ENCODE results near the gene PDE4D. TPM values are rescaled to one million over a fixed set of nuclear protein-coding genes. Genes with fewer than 3 reads are reported as not detected.
"Not testable (repeated sequence)": the region's sequence is repeated elsewhere in the genome, so short reads cannot be mapped to it uniquely, and the experiment has no call there.

PDE4D gene
- polyA plus RNA-seq, 4 donors, result 17.5 to 31.9 (median 22.8) TPM

DNA sequence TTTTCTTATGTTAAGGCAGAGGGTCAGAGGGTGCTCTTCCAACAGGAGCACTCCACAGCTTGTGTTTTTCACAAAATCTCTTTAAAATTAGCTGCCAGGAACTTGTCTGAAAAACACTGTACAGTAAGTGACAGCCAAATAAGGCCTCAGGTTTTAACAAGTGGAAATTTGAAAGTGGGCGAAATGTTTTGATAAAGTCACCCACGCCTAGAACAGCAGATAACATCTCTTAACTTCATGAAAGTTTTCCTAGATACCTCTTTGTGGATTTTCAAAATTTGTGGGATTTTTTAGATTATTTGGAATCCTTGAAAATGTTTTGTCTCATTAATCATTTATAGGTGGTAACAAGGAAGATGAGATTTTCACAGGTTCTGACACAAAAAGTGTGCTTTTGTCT, 121.3 kb downstream of the PDE4D start:
- no peak for DNase-seq (ENCODE audit: low read depth in 4 of 4, low spot score in 3 of 4)

DNA sequence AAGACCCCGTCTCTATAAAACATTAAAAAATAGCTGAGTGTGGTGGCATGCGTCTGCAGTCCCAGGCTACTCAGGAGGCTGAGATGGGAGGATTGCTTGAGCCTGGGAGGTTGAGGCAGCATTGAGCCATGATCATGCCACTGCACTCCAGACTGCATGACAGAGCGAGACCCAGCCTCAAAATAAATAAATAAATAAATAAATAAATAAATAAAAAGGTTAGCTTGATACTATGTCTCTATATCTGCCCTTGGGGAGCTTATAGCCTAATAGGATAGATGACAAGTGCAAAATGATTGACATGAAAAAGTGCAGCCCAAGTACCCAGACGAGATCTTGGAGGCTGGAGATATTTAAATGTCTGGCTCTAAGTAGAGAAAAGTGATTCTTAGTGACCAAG, 122.6 kb downstream of the PDE4D start:
- no peak for DNase-seq (ENCODE audit: low read depth in 4 of 4, low spot score in 3 of 4)

DNA sequence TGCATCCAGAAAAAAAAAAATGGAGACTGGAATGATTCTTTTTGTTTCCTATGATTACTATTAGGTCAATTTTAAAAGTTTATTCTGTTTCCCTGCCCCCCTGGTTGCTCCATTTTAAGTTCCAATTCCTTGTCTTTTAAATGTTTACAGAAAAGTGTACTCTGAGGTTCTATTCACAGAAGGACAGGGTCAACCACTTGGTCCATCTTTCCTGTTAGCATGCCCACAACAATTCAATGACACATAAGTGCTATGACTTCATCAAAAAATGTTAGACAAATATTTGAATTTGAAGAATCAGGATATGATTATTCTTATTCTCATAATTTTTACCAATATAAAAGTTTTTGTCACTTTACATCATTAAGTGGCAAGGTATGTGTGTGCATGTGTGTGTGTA, 123.7 kb downstream of the PDE4D start:
- no peak for DNase-seq (ENCODE audit: low read depth in 4 of 4, low spot score in 3 of 4)

DNA sequence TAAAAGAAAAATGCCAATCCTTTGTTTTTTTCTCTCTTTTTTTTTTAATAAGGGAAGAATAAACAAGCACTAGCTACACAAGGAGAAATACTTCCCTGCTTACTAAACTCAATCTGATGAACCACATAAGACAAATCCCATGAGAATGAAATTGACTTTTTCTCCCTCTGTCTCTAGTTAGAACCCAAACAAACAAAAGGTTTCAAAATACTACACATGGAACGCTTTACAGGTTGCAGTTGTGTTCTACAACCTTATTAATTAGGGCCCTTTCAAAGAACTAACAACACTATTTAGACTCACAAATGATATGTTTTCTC, 124.5 kb downstream of the PDE4D start:
- DNase-seq (ENCODE audit: low read depth in 4 of 4, low spot score in 3 of 4), result no peak

DNA sequence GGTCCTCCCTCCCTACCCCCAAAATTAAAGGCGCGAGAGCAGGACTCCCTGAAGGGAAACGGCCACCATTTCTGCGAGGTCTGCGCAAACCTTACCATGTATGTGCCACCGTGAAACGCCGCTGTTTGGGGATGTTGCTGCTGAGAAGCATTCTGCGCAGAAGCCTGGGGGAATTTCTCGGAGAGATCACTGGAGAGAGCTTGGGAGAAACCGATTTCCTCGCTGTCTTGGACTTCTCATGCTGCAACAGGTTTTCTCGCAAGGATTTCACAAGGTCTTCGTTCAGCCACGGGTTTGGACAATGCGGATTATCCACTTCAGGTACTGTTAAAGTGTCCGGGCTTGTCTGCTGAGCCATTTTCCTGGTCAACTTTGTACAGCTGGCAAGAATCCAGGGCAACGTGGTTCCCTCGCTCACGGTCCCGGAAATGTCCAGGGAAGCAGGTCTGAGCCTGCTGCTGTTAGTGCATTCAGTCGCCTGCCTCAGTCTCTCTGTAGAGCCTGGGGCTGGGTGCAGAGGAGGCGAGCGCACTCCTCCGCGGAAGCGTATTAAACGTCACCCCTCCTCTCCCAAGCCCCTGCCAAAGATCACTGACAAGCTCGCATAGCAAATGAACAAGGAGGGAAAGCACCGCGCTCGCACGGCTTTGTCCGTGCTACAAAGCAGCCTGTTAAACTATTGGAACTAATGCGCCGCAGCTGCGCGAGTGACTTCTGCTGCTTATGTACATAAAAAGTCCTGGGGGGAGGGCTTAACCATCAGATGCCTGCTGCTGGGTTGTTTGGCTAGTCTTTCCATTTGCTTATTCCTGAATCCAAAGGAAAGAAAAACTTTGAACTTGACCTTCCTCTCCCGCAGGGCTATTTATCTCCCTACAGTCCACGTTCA, 125.1 kb downstream of the PDE4D start:
- peak; percentile 69 to 81 (median 74) for DNase-seq (ENCODE audit: low read depth in 4 of 4, low spot score in 3 of 4)

DNA sequence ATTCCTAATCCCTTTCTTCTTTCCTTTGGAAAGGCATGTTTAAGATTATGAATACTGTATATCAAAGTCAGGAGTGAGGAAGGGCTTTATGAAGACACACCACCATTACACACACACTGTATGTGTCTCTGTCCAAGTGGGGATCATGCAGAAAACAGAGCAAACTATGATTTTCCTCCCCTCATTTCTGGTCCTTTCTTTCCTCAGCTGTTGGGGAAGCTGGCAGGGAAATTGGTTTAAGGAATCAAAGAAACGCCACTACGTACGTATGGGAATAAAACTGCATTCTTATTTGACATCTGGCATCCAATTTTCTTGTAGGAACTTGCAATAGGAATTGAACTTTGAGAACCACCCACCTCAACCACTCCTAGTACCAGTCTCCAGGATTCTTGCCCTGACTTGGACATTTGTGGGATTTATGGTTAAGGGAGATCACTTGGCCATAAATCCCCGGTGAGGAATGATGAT, 125.8 kb downstream of the PDE4D start:
- DNase-seq (ENCODE audit: low read depth in 4 of 4, low spot score in 3 of 4), result no peak

DNA sequence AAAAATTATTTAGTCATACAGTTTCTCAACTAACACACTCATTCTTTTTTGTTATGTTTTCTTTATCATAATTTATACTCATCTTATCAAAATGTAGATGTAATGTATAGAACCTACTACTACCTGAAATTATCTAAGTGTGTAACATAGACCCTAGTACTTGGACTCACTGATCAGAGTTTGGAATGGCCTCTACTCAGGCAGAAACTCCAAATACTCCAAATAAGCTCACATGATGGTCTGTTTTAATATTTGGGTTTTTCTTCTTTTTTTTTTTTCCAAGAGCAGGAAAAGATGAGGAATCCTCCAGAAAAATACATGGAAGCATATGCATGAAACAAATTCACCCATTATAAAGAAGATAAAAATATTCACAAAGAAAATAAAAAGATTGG, 126.3 kb downstream of the PDE4D start:
- no peak for DNase-seq (ENCODE audit: low read depth in 4 of 4, low spot score in 3 of 4)

DNA sequence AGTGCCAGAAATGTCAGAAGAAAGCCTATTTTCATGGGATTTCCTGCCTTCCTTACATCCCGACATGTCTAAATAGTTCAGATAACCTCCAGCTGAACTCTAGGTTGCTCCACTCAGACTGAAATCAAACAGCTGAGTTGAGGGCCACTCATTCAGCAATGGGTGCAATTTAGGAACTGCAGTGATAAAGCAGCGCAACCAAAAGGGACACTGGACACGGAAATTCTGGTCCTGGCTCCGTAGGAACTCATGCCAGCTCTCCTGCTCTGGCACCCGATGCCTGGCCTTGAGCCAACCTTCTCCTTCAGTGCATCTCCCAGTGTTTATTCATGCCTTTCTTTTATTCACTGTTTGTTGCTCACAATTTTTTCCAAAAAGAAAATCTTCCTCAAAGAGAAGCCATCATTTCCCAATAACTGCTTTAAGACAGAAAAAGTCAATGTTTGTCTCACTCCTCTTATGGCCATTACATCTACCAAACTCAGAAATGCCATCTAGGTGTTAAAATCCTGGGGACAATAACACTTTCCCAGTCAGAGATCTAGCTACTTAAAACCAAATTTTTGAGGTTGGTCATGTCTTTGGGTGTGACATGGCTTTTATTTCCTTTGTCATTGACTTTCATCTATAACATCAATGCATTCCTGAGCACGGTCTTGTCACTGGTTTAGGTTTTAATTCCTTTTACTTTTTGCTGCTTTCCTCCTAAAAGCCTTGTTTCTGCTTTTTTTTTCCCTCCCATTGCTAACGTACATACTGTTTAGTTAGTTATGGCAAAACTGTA, 126.9 kb downstream of the PDE4D start:
- no peak for DNase-seq (ENCODE audit: low read depth in 4 of 4, low spot score in 3 of 4)

DNA sequence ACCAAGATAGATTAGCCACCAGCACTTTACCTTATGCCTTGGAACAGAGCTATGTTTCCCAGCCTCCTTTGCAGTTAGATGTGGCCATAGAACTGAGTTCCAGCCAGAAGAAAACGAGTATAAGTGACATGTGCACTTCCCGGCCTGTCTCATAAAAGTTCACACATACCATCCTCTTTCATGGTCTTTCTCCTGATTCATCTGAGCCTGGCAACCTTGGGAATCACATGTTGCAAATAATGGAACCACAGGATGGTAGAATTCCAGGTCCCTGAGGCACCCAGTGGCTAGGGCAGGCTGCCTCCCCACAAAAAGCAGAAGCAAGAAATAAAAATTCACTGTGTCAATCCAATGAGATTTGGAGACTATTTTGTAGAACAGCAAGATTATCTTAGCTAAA, 128.1 kb downstream of the PDE4D start:
- no peak for DNase-seq (ENCODE audit: low read depth in 4 of 4, low spot score in 3 of 4)

DNA sequence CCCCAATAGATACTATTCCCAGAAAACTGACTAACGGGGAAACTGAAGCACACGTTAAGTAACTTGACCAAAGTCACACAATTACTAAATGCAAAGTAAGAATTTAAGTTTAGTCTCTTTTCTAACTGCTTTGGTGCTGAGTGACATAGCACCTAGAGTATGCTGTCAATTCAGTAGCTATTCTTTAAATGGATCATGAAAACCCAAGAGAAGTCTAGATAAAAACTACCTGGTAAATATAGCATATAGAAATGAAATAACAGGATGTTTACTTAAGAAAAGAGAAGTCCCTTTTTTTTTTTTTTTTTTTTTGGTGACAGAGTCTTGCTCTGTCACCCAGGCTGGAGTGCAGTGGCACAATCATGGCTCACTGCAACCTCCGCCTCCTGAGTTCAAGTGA, 129.2 kb downstream of the PDE4D start:
- no peak for DNase-seq (ENCODE audit: low read depth in 4 of 4, low spot score in 3 of 4)

DNA sequence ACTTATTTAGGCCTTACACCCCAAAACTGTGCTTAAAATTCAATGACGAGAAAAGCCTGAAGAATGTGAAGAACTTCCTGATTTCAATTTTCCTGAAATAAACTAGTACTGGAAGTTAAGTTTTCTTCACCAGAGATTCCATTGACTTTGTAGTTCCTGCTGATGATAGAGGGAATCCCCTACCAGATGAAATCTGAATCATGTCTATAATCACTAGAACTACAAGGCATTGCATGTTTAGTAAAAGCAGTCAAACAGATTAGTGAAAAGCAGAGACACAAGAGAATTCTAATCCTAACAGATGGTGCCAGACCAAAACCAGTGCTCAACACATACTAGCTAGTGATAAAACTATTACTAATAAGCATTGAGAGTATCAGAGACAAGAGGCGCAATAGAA, 130.0 kb downstream of the PDE4D start:
- no peak for DNase-seq (ENCODE audit: low read depth in 4 of 4, low spot score in 3 of 4)

DNA sequence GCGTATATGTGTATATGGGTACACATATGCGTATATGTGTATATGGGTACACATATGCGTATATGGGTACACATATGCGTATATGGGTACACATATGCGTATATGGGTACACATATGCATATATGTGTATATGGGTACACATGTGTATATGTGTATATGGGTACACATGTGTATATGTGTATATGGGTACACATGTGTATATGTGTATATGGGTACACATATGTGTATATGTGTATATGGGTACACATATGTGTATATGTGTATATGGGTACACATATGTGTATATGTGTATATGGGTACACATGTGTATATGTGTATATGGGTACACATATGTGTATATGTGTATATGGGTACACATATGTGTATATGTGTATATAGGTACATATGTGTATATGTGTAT, 131.3 kb downstream of the PDE4D start:
- not testable (repeated sequence) for DNase-seq (ENCODE audit: low read depth in 4 of 4, low spot score in 3 of 4)

DNA sequence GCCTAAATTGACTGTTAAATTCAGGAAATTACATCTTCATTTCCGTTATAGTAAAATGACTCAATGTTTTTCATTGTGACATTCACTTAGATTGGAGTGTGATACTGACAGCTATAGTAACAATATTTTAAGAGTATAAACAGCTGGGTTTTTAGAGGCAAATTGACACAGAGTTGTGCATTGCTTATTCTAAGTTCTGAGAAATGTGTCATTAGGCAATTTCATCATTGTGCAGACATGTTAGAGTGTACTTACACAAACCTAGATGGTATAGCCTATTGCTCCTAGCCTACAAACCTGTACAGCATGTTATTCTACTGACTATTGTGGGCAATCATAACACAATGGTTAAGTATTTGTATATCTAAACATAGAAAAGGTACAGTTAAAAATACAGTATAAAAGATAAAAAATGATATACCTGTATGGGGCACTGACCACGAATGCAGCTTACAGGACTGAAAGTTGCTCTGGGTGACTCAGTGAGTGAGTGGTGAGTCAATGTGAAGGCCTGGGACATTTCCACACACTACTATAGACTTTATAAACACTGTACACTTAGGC, 132.7 kb downstream of the PDE4D start:
- no peak for DNase-seq (ENCODE audit: low read depth in 4 of 4, low spot score in 3 of 4)

DNA sequence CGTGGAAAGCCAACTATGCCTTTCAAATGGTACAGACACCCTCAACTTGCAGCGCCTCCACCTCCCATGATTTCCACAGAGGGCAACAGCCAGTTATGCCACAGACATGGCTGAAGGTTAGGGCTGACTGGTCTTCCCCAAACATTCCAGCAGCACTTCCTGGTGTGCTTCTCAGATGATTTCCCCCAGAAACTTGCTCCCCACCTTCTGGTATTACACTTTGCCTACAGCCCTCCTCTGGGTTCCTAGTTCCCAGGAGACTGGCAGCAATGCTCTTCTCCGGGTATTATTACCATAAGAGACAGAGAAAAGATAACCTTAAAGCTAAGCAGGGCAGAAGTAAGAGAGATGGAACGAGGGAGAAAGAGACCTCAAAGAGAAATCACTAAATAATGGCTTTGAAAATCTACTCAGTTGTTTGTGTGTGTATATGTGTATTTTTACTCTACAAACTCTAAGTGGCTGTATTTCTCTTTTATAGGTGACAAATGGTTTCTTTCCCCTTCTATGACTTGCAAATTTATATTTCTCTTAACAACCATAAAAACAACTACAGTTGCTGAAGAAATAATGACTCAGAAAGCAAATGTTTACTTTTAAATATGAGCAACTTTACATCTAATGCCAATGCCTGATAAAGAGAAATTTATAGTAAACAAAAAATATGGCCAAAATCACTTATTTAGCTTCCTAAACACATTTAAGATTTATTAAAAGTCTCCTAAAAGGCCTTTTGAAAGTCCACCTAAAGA, 133.8 kb downstream of the PDE4D start:
- DNase-seq (ENCODE audit: low read depth in 4 of 4, low spot score in 3 of 4), result peak in 1 of 4 donors; percentile 27

DNA sequence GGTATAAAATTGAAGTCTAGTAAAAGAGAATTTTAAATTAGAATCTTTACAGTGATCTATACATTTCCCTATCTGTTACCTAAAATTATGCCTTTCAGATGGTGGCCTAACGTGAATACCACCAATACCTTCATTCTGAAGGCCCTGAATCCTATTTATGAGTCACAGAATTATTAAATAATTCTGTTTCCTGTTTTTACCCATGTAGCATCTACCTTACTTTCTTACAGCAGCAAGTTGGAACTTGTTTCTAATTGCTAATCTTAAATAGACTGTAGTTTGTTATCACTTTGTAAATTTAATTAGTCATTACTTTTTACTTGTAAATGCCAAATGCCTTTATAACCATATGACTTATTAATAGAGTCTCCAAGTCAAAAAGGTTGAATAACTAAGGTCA, 135.0 kb downstream of the PDE4D start:
- DNase-seq (ENCODE audit: low read depth in 4 of 4, low spot score in 3 of 4), result no peak

DNA sequence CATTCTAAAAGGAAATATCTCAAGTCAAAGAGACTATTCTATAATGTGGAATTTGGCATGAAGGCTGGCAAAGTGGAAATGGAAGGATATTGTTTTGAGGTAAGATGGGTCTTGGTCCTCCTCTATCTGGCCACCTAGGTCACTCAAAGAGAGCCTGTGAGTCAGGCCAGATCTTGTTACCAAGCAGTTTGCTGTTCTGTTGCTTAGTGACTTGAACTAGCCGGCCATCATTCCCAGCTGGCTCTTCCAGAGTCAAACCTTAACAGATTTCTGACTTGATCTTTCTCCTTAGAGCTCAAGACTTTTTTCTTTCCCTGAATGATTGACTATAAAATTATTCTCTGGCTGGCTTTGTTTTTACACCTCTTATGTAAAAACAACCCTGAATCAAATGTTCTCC, 136.1 kb downstream of the PDE4D start:
- DNase-seq (ENCODE audit: low read depth in 4 of 4, low spot score in 3 of 4), result no peak

DNA sequence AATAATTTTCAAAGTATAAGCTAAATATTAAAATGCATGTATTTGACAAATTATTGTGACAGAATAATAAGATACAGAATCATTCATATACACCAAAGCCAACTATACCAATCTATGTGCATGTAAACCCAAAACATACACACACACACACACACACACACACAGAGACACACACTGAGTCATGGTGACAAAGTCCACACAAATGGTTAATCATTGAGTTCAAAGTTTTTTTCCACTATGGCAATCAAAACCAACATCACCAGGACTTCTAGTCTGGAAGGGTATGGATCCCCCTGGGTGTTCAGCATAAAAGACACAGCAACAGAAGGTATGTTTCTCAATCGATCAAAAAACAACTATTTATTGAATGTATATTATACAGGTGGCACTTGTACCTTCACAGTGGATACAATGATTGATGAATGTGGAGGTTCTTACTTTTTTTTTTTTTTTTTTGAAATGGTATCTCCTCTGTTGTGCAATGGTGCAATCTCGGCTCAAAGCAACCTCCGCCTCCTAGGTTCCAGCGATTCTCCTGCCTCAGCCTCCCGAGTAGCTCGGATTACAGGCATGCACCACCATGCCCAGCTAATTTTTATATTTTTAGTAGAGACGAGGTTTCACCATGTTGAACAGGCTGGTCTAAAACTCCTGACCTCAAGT, 137.0 kb downstream of the PDE4D start:
- no peak for DNase-seq (ENCODE audit: low read depth in 4 of 4, low spot score in 3 of 4)

DNA sequence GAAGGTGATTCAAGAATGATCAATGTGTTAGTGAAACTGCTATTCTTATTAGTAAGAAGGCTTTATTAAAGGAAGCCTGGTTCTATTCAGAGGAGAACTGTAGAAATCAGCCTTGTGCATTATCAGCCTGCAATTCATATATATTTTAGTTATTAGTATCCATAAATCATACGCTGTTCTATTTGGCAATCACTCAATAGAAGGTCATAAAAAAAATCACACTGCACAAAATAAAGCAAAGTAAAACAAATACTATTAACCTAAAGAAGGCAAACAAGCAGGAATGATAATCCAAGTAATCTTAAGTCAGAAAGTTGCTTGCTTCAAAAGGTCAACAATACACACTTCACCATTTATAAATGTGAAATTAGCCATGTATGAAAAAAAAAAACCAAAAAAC, 138.1 kb downstream of the PDE4D start:
- DNase-seq (ENCODE audit: low read depth in 4 of 4, low spot score in 3 of 4), result no peak

DNA sequence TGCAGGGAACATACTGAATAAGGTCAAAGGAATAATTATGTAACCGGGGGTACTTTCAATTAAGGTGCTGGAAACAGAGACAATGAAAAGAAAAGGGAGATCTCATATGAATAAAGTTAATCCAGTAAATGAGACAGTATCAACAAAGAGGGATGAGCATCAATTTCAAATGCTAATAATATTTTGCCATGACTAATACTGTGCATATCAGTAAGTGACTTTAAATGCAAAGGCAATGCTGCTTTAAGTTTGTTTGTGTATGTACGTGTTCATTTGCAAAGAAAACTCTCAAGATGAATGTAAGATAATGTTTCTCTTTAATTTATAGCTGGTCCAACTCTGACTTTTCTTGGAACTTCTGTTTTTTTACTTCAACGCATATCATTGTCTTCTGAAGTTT, 139.9 kb downstream of the PDE4D start:
- no peak for DNase-seq (ENCODE audit: low read depth in 4 of 4, low spot score in 3 of 4)

DNA sequence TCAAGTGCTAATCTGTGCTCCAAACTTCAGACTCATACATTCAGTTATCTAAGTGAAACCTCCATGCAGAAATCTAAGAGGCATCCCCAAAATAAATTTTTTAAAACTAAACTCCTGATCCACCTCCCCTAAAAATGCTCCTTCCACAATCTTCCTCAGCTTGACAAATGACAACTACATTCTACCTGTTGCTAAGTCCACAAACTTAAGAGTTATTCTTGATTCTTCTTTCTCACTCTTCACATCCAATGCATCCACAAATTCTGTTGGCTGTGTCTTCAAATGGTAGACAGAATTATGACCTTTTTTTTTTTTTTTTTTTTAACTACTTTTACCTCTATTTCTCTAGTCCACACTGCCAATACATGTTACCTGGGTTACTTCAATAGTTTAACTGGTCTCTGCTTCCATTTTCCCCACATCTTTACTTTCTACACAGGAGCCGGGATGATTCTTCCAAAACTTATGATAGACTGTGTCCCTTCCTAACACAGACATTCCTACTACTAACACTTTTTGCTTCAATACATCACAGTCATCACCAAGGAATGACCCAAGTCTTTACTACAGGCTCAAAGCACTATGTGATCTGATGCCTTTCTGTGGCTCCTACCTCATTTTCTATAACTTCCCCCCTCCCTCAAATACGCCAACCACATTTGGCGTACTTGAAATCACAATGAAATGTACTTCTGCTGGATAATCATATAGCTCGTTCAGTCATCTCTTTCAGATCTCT, 143.6 kb downstream of the PDE4D start:
- DNase-seq (ENCODE audit: low read depth in 4 of 4, low spot score in 3 of 4), result no peak

Measured in left renal pelvis (tissue), 4 donors.